Nephron (organoid): ENCODE measurements around the gene POU4F1.
"Not testable (repeated sequence)": the region's sequence is repeated elsewhere in the genome, so short reads cannot be mapped to it uniquely, and the experiment has no call there.

Source experiments
- H3K27ac Mint-ChIP-seq, 3 experiments: 2 replicates each; pipeline ENCODE4 v1.8.0; 2020; ENCODE audit warnings: mixed read lengths in 3 of 3, mild to moderate bottlenecking in 2 of 3, moderate library complexity in 1 of 3
- H3K27me3 Mint-ChIP-seq: 2 replicates; pipeline ENCODE4 v1.8.0; 2021; ENCODE audit warnings: low read depth, mild to moderate bottlenecking, moderate library complexity, mixed read lengths
- H3K36me3 Mint-ChIP-seq: 2 replicates; pipeline ENCODE4 v1.8.0; 2020; ENCODE audit warnings: low read depth, mixed read lengths
- H3K4me1 Mint-ChIP-seq: 2 replicates; pipeline ENCODE4 v1.8.0; 2020; ENCODE audit warnings: mixed read lengths
- H3K4me3 Mint-ChIP-seq, 3 experiments: 2 replicates each; pipeline ENCODE4 v1.8.0; 2020; ENCODE audit warnings: mild to moderate bottlenecking in 3 of 3, mixed read lengths in 3 of 3, moderate library complexity in 2 of 3
- H3K9me3 Mint-ChIP-seq: 2 replicates; pipeline ENCODE4 v1.8.0; 2020; ENCODE audit warnings: mixed read lengths
- TF ChIP-seq, protein P1 (sequence below), 3 experiments: fragments of 200-600 bp; sonication (generic); IDR thresholded peaks; one replicate each; pipeline ENCODE4 v1.5.0; 2021; ENCODE audit warnings: antibody characterized with exemption in 3 of 3; ENCODE audit not compliant: unreplicated experiment in 3 of 3

POU4F1 gene, protein sequence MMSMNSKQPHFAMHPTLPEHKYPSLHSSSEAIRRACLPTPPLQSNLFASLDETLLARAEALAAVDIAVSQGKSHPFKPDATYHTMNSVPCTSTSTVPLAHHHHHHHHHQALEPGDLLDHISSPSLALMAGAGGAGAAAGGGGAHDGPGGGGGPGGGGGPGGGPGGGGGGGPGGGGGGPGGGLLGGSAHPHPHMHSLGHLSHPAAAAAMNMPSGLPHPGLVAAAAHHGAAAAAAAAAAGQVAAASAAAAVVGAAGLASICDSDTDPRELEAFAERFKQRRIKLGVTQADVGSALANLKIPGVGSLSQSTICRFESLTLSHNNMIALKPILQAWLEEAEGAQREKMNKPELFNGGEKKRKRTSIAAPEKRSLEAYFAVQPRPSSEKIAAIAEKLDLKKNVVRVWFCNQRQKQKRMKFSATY

DNA sequence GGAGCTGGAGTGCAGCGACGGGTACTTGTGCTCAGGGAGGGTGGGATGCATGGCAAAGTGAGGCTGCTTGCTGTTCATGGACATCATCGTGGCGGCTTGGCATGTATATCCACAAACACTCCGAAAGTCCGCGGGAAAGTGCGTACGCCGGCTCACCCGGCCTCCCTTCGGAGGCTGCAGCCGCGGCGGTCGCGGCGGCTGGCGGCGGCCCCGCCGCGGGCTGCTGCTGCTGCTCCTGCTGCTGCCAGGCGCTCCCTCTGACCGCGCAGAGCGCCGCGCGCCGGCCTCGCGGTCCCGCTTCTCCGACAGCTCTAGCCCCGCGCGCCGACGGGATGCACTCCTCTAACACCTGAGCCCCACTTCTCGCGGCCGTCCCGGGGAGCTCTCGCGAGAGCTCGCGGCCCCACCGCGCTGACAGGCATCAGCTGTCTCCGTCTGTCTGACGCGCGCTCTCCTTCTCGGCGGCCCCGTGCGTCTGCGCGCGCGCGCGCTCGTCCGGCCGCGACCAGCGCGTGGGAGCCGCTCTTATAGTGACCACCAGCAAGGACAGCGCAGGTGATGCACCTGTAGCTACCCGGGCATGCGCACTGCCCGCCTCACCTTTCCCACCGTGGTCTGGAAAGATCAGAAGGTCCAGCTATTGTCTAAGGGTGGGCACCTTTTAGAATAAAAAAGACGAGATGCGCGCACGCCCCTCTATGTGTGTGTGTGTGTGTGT lies at the start of gene POU4F1:
Gene POU4F1 (minus strand): TSS at position 313 of the 718 bp plus-strand sequence. CDS start 226 bp downstream, at position 87.
- Mint-ChIP-seq H3K36me3 (no peaks in the 10 kb centered on the region), H3K27me3 (peaks cover 98% of the 10 kb centered on the region), H3K4me1 (peaks cover 23% of the 10 kb centered on the region), H3K9me3 (no peaks in the 10 kb centered on the region), H3K27ac (no peak within 1 kb of the TSS), H3K4me3 (peak within 1 kb of the TSS; percentile 82 to 86 (median 83))
- TF ChIP-seq, protein P1, sequence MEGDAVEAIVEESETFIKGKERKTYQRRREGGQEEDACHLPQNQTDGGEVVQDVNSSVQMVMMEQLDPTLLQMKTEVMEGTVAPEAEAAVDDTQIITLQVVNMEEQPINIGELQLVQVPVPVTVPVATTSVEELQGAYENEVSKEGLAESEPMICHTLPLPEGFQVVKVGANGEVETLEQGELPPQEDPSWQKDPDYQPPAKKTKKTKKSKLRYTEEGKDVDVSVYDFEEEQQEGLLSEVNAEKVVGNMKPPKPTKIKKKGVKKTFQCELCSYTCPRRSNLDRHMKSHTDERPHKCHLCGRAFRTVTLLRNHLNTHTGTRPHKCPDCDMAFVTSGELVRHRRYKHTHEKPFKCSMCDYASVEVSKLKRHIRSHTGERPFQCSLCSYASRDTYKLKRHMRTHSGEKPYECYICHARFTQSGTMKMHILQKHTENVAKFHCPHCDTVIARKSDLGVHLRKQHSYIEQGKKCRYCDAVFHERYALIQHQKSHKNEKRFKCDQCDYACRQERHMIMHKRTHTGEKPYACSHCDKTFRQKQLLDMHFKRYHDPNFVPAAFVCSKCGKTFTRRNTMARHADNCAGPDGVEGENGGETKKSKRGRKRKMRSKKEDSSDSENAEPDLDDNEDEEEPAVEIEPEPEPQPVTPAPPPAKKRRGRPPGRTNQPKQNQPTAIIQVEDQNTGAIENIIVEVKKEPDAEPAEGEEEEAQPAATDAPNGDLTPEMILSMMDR (IDR thresholded peaks at IDR 0.05; ENCODE audit: unreplicated experiment in 3 of 3) = no peak

DNA sequence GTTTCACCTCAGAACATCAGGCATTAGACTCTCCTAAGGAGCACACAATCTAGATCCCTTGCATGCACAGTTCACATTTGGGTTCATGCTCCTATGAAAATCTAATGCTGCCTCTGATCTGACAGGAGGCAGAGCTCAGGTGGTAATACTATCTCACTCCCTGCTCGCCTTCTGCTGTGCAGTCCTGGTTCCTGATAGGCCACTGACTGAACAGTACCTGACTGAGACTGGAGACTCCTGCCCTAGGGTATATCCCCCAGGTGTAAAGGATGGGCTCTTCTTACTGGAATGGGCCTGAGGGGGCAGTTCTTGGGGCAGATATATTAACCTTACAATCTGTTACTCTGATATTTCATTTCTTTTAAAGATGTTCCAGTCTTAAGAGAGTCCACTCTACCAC lies 49.3 kb upstream of the POU4F1 start:
- TF ChIP-seq, protein P1 (IDR thresholded peaks at IDR 0.05; ENCODE audit: unreplicated experiment in 3 of 3) = no peak

DNA sequence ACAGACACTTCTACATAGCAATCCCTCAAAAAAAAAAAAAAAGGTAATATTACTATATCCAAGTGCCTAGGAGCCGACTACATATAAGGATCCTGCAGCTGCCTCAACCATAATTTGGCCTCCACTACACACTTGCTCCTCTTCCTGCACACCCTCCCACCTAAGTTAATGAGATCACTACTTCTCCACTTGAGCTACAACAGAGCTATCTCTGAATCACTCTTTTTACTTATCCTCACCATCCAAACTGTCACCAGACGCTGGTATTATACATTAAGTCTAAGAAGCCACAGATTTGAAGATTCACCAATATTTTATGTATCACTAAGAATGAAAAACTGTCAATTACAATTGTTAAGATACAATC lies 47.3 kb upstream of the POU4F1 start:
- Mint-ChIP-seq H3K4me1 (peaks cover 13% of the 10 kb centered on the region), H3K27ac (no peak overlapping the region), H3K4me3 (no peak overlapping the region), H3K9me3 (no peaks in the 10 kb centered on the region), H3K36me3 (peaks cover 4% of the 10 kb centered on the region), H3K27me3 (no peaks in the 10 kb centered on the region)
- TF ChIP-seq, protein P1 (IDR thresholded peaks at IDR 0.05; ENCODE audit: unreplicated experiment in 3 of 3) = no peak

More for the DNA sequence above, 49.3 kb upstream of the POU4F1 start:
- no peaks in the 10 kb centered on the region for H3K27me3 Mint-ChIP-seq
- H3K27ac Mint-ChIP-seq = no peak overlapping the region
- no peaks in the 10 kb centered on the region for H3K9me3 Mint-ChIP-seq
- no peak overlapping the region for H3K4me3 Mint-ChIP-seq
- H3K4me1 Mint-ChIP-seq = peaks cover 12% of the 10 kb centered on the region
- H3K36me3 Mint-ChIP-seq = peaks cover 7% of the 10 kb centered on the region

DNA sequence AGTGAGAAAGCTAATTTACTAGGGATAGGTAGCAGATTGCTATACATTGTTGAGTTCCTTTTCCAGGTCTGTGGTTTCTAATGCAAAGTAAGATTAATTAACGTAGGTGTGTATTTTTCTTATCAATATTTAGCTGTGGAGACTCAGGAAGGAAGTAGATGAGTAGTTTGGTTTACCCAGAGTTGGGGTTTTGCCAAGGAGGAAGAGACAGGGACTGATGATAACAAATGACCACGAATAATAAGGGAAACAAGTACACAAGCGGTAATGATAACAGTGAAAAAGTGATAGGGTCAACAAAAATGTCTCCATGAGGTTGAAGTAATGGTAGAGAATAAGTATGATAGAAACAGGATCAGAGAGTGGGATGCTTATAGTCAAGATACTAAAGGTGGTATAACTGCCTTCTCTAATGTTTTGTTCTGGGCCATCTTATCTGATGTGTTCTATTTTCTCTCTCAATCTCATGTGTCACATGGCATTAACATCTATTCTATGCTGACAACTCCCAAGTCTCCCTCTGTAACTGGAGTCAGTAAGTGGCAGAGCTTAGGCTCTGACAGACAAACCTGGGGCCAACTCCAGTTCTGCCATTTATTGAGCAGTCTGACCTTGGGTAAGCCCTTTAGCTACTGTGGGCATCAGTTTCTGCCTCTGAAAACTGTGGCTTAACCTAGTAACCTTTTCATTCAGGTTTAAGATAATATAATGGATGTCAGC lies 46.8 kb upstream of the POU4F1 start:
- Mint-ChIP-seq H3K27ac (no peak overlapping the region), H3K4me3 (no peak overlapping the region)

DNA sequence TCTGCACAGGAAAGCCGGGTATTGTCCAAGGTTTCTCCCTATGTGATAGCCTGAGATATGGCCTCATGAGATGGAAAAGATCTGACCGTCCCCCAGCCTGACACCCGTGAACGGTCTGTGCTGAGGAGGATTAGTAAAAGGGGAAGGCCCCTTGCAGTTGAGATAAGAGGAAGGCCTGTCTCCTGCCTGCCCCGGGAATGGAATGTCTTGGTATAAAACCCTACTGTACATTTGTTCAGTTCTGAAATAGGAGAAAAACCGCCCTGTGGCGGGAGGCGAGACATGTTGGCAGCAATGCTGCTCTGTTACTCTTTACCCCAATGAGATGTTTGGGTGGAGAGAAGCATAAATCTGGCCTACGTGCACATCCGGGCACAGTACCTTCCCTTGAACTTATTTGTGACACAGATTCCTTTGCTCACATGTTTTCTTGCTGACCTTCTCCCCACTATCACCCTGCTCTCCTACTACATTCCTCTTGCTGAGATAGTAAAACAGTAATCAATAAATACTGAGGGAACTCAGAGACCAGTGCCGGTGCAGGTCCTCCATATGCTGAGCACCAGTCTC lies 43.8 kb upstream of the POU4F1 start:
- H3K36me3 Mint-ChIP-seq = peaks cover 17% of the 10 kb centered on the region

More for the DNA sequence above, 46.8 kb upstream of the POU4F1 start:
- Mint-ChIP-seq H3K27me3 (no peaks in the 10 kb centered on the region), H3K9me3 (no peaks in the 10 kb centered on the region), H3K36me3 (no peaks in the 10 kb centered on the region), H3K4me1 (peaks cover 12% of the 10 kb centered on the region)
- TF ChIP-seq, protein P1 (IDR thresholded peaks at IDR 0.05; ENCODE audit: unreplicated experiment in 3 of 3) = no peak

DNA sequence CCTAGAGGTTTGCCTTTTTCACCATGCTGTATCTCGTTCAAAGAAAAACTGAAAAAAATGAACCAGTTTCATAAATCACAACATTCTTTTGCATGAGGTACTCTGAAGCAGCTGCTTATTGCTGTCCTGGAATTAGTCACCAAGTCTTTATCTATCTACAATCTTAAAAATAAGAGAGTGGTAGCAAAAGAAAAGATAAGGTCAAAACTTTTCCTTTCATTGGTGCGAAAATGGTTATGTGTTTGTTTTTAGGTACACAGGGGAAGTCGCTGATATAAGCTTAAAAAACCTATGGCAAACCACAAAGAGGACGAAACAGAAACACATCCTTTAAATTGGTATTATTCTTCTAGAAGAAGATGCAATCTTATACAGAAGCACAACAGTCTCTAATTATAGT lies 34.9 kb upstream of the POU4F1 start:
- peaks cover 68% of the 10 kb centered on the region for H3K36me3 Mint-ChIP-seq
- H3K9me3 Mint-ChIP-seq = no peaks in the 10 kb centered on the region
- no peaks in the 10 kb centered on the region for H3K27me3 Mint-ChIP-seq
- H3K4me3 Mint-ChIP-seq = no peak overlapping the region
- no peaks in the 10 kb centered on the region for H3K4me1 Mint-ChIP-seq
- TF ChIP-seq, protein P1 (IDR thresholded peaks at IDR 0.05; ENCODE audit: unreplicated experiment in 3 of 3) = no peak
- no peak overlapping the region for H3K27ac Mint-ChIP-seq

More for the DNA sequence above, 43.8 kb upstream of the POU4F1 start:
- not testable (repeated sequence) for H3K27me3 Mint-ChIP-seq, H3K4me1 Mint-ChIP-seq, H3K9me3 Mint-ChIP-seq, H3K4me3 Mint-ChIP-seq
- peak overlapping the region in 2 of 3 experiments; percentile 26 to 65 for H3K27ac Mint-ChIP-seq
